ENCODE measurements around the gene BIRC3. TPM values are rescaled to one million over a fixed set of nuclear protein-coding genes. Genes with fewer than 3 reads are reported as not detected.

Gene BIRC3
- total RNA-seq, 4 donors from 2014 or later = 33.8 to 160 (median 92.3) TPM

DNA sequence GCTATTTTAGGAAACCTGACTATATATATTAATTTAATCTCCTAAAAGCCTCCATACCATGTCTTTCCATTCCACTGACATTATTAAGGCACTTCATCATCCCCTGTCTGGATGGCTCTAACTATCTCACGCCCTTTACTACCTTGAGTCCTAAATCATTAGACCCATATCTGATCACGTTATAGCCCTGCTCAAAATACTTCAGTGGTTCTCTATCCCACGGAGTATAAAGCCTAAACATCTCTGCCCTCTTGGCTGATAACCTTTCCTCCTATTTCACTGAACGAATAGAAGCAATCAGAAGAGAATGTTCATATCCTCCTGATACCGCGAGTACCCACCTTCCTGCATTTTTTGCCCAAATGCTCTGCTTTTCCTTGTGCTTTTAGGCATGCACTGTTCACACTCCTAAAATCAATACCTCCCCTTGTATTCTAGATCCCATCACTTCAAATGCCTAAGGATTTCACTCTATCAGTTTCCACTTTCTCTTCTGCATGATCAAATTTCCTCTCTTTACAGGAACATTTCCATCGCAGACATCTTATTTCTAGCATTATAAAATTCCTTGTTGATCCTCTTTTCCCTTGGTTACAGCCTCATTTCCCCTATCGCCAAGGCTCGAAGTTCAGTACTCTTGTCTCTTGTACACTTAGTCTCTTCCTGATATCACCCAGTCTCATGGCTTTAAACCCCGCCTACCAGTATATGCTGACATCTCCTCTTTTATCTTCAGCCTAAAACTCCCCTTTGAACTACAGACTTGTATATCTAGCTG, 45.0 kb upstream of the BIRC3 start:
- Histone ChIP-seq H3K4me1 (peaks cover 0 to 15% (median 6%) of the 10 kb centered on the region in 4 donors), H3K27me3 (no peaks in the 10 kb centered on the region), H3K4me3 (no peak overlapping the region), H3K9me3 (no peaks in the 10 kb centered on the region), H3K27ac (peak overlapping the region in 3 of 4 donors; percentile 25 to 74 (median 70)), H3K36me3 (no peaks in the 10 kb centered on the region)
- DNase-seq = no peak
- no peak for TF ChIP-seq POLR2A (IDR thresholded peaks at IDR 0.05)
- TF ChIP-seq, protein P1, sequence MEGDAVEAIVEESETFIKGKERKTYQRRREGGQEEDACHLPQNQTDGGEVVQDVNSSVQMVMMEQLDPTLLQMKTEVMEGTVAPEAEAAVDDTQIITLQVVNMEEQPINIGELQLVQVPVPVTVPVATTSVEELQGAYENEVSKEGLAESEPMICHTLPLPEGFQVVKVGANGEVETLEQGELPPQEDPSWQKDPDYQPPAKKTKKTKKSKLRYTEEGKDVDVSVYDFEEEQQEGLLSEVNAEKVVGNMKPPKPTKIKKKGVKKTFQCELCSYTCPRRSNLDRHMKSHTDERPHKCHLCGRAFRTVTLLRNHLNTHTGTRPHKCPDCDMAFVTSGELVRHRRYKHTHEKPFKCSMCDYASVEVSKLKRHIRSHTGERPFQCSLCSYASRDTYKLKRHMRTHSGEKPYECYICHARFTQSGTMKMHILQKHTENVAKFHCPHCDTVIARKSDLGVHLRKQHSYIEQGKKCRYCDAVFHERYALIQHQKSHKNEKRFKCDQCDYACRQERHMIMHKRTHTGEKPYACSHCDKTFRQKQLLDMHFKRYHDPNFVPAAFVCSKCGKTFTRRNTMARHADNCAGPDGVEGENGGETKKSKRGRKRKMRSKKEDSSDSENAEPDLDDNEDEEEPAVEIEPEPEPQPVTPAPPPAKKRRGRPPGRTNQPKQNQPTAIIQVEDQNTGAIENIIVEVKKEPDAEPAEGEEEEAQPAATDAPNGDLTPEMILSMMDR (IDR thresholded peaks at IDR 0.05) = no peak

DNA sequence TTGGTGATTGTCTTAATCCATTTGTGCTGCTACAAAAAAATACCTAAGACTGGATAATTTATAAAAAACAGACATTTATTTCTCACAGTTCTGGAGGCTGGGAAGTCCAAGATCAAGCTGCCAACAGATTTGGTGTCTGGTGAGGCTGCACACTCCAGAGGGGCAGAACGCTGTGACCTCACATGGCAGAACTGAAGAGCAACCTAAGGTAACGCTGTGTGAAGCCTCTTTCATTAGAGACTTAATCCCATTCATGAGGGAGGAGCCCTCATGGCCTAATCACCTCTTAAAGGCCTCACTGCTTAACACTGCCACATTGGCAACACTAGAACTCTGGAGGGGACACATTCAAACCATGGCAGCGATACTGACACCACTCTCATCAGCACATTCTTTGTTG, 42.7 kb upstream of the BIRC3 start:
- Histone ChIP-seq H3K36me3 (no peaks in the 10 kb centered on the region), H3K9me3 (no peaks in the 10 kb centered on the region), H3K27ac (no peak overlapping the region), H3K4me1 (peaks cover 0 to 9% (median 3%) of the 10 kb centered on the region in 4 donors), H3K4me3 (no peak overlapping the region), H3K27me3 (no peaks in the 10 kb centered on the region)
- TF ChIP-seq POLR2A (IDR thresholded peaks at IDR 0.05) = no peak
- TF ChIP-seq, protein P1 (IDR thresholded peaks at IDR 0.05) = no peak
- DNase-seq = no peak

DNA sequence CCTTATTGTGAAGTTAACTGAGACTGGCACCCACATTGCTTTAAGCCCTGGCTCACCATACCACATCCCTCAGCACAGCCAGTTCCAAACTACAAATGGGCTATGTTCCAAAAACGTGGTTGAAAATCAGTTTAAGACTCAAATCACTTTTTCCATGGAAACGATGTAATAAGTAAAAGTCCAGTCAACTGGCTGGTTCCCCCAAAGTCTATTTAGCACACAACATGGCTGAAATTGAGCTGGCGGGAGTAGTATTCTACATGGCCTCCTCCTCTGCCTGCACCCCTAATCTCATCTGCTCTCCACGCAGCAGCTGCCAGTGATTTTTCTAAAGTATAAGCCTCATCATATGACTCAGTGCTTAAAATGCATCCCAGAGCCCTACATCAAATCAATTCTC, 40.9 kb upstream of the BIRC3 start:
- TF ChIP-seq, protein P1 (IDR thresholded peaks at IDR 0.05) = no peak
- TF ChIP-seq POLR2A (IDR thresholded peaks at IDR 0.05) = no peak
- Histone ChIP-seq H3K9me3 (no peaks in the 10 kb centered on the region), H3K27ac (no peak overlapping the region)

DNA sequence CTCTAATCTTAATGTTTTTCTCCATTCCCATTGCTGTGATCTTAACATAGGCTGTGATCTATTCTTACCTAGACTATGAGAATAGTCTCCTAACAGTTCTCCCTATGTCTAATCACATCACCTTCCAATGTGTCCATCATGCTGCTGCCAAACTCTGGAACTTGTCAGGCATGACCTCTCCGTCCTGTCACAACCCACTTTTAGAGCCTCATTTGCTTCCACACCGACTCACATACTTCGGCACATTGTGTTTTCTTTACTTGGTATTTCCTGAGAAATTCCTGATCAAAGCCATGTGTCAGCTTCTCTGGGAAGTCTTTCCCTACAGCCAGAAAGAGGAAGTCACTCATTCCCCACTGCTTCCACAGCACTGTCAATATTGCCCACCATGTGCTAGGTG, 40.5 kb upstream of the BIRC3 start:
- Histone ChIP-seq H3K9me3 (no peaks in the 10 kb centered on the region), H3K4me1 (peaks cover 0 to 7% (median 3%) of the 10 kb centered on the region in 4 donors), H3K36me3 (no peaks in the 10 kb centered on the region), H3K27ac (no peak overlapping the region), H3K4me3 (no peak overlapping the region), H3K27me3 (no peaks in the 10 kb centered on the region)
- DNase-seq = no peak
- TF ChIP-seq POLR2A (IDR thresholded peaks at IDR 0.05) = no peak
- TF ChIP-seq, protein P1 (IDR thresholded peaks at IDR 0.05) = no peak

More for the DNA sequence above, 40.9 kb upstream of the BIRC3 start:
- Histone ChIP-seq H3K27me3 (no peaks in the 10 kb centered on the region), H3K4me3 (no peak overlapping the region), H3K36me3 (no peaks in the 10 kb centered on the region), H3K4me1 (peaks cover 0 to 7% (median 3%) of the 10 kb centered on the region in 4 donors)
- DNase-seq = no peak

DNA sequence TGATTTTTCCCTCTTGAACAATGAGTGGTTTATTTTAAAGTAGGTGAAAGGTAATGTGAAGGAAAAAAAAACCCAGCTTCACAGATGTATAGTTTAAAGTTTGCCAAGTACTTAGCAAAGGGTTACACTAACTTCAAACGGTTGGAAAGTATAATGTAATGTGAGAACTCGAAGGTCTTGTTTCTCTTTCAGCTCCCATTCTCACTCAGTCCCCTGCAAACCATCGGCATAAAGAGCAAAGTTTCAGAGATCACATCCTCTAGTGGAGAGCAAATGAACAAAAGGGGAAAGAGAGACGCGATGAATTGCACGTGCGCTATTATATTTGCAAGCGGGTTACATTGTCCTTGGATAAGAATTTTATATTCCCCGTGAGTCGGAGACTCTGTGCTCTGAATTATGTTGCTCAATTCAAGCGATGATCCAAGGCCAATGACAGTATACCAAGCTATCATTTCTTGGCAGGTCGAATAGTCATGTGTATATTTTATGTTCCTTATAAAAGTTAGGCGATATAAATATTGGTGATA, 37.6 kb upstream of the BIRC3 start:
- Histone ChIP-seq H3K27ac (peak overlapping the region in 3 of 4 donors; percentile 36 to 77 (median 68)), H3K4me3 (peak overlapping the region in 1 of 4 donors; percentile 14), H3K27me3 (no peaks in the 10 kb centered on the region), H3K4me1 (peaks cover 0 to 7% (median 3%) of the 10 kb centered on the region in 4 donors), H3K9me3 (no peaks in the 10 kb centered on the region), H3K36me3 (no peaks in the 10 kb centered on the region)
- DNase-seq = peak in 1 of 3 donors; percentile 64
- TF ChIP-seq POLR2A (IDR thresholded peaks at IDR 0.05) = no peak
- TF ChIP-seq, protein P1 (IDR thresholded peaks at IDR 0.05) = peak in 3 of 6 experiments; percentile 57 to 61 (median 59)
